Mucosa of descending colon (tissue), 3 donors: ENCODE measurements around the gene ZFPM1. TPM values are rescaled to one million over a fixed set of nuclear protein-coding genes. Genes with fewer than 3 reads are reported as not detected.
A peak's percentile ranks its signal among the peaks of the same experiment; 100 is the strongest.

ENCODE experiments used
- ATAC-seq: fragments of 200-7000 bp; cut with Tn5 transposase; one replicate; pipeline ENCODE4 v1.9.1; 2020; ENCODE audit warnings: mild to moderate bottlenecking, moderate library complexity
- DNase-seq, 3 donors: peaks; one replicate each; pipeline ENCODE4 v3.0.0-alpha.2; 2020
- H3K36me3 ChIP-seq: fragments of 200-600 bp; one replicate; pipeline ENCODE4 v1.8.0; 2021; ENCODE audit warnings: low read depth, mild to moderate bottlenecking
- H3K4me1 ChIP-seq: fragments of 200-600 bp; one replicate; pipeline ENCODE4 v1.8.0; 2021; ENCODE audit warnings: low read depth, mild to moderate bottlenecking
- H3K4me3 ChIP-seq: fragments of 200-600 bp; one replicate; pipeline ENCODE4 v1.8.0; 2021; ENCODE audit warnings: mild to moderate bottlenecking
- H3K9me3 ChIP-seq: fragments of 200-600 bp; one replicate; pipeline ENCODE4 v1.8.0; 2021; ENCODE audit warnings: mild to moderate bottlenecking
- intact Hi-C, 2 donors: fragments of 100-400 bp; cut with DNase I in 1 of 2; cut with micrococcal nuclease in 1 of 2; formaldehyde crosslinking; loops; one replicate each; pipeline versions ENCODE4 v1.11.0 to v1.11.1; 2022; cut with DNase I, micrococcal nuclease
- total RNA-seq, 3 donors: library from RNA; stranded (reverse); fragmentation: NEBNext Ultra II Directional in 2 of 3; extraction: Animal tissue kit (Norgen Biotek cat#: 25700) in 2 of 3; gene quantifications; one replicate each; pipeline versions ENCODE4 v1.2.1 to v1.2.4, GENCODE V29; 2021 to 2023
- TF ChIP-seq, protein P1 (sequence below): fragments of 200-600 bp; IDR thresholded peaks from one replicate; pipeline ENCODE4 v1.8.0; 2022; ENCODE audit warnings: antibody characterized with exemption, mild to moderate bottlenecking
- donor health status: DM: no; HTN: no; CAD: no; lungs with moderate emphysema.
- donor health status: DM: no; HTN: no; CAD: no.
- donor health status: DM: no; HTN: yes; CAD: no.

Gene ZFPM1
- total RNA-seq, 3 donors from 2014 or later = 5.2 to 10.3 (median 7.2) TPM

DNA sequence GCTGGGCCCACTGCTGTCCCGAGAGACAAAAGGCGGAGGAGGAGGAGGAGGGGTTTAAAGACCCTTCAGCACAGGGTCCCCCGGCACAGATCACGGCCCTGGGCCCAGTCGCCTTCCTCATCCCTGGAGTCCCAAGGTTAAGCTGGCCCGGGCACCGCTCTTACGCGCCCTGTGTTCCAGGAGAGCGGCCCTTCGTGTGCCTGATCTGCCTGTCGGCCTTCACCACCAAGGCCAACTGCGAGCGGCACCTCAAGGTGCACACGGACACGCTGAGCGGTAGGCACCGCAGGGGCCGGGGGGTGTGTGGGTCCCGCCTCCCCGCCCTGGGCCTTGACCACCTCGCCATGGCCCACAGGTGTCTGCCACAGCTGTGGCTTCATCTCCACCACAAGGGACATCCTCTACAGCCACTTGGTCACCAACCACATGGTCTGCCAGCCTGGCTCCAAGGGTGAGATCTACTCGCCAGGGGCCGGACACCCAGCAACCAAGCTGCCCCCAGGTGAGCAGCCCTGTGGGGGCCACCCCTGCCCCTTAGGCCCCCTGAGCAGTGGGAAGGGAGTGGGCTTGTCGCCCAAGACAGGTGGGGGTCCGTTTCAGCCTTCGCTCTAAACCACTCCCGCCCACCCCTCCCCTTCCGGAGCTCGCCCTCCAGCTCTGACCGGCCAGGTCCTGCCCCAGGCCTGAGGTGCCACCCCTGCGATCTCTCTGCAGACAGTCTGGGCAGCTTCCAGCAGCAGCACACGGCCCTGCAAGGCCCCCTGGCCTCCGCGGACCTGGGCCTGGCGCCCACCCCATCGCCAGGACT lies 79.6 kb downstream of the ZFPM1 start:
- Histone ChIP-seq H3K4me3 (no peak overlapping the region), H3K9me3 (no peaks in the 10 kb centered on the region), H3K36me3 (no peaks in the 10 kb centered on the region), H3K4me1 (peaks cover 9% of the 10 kb centered on the region)
- TF ChIP-seq, protein P1, sequence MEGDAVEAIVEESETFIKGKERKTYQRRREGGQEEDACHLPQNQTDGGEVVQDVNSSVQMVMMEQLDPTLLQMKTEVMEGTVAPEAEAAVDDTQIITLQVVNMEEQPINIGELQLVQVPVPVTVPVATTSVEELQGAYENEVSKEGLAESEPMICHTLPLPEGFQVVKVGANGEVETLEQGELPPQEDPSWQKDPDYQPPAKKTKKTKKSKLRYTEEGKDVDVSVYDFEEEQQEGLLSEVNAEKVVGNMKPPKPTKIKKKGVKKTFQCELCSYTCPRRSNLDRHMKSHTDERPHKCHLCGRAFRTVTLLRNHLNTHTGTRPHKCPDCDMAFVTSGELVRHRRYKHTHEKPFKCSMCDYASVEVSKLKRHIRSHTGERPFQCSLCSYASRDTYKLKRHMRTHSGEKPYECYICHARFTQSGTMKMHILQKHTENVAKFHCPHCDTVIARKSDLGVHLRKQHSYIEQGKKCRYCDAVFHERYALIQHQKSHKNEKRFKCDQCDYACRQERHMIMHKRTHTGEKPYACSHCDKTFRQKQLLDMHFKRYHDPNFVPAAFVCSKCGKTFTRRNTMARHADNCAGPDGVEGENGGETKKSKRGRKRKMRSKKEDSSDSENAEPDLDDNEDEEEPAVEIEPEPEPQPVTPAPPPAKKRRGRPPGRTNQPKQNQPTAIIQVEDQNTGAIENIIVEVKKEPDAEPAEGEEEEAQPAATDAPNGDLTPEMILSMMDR = no peak
- intact Hi-C loops = no loop called here
- no peak for ATAC-seq
- DNase-seq = no peak

DNA sequence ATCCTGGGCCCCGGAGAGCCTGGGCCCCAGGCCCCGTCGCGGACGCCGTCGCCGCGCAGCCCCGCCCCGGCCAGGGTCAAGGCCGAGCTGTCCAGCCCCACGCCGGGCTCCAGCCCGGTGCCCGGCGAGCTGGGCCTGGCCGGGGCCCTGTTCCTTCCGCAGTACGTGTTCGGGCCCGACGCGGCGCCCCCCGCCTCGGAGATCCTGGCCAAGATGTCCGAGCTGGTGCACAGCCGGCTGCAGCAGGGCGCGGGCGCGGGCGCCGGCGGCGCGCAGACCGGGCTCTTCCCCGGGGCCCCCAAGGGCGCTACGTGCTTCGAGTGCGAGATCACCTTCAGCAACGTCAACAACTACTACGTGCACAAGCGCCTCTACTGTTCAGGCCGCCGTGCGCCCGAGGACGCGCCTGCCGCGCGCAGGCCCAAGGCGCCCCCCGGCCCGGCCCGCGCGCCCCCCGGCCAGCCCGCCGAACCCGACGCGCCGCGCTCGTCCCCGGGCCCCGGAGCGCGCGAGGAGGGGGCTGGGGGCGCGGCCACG lies 80.4 kb downstream of the ZFPM1 start:
- DNase-seq = peak in 1 of 3 donors; percentile 56
- Histone ChIP-seq H3K4me3 (no peak overlapping the region), H3K9me3 (no peaks in the 10 kb centered on the region), H3K4me1 (peaks cover 7% of the 10 kb centered on the region), H3K36me3 (no peaks in the 10 kb centered on the region)
- TF ChIP-seq, protein P1 = no peak
- peak; percentile 2 for ATAC-seq
- intact Hi-C loops = no loop called here

DNA sequence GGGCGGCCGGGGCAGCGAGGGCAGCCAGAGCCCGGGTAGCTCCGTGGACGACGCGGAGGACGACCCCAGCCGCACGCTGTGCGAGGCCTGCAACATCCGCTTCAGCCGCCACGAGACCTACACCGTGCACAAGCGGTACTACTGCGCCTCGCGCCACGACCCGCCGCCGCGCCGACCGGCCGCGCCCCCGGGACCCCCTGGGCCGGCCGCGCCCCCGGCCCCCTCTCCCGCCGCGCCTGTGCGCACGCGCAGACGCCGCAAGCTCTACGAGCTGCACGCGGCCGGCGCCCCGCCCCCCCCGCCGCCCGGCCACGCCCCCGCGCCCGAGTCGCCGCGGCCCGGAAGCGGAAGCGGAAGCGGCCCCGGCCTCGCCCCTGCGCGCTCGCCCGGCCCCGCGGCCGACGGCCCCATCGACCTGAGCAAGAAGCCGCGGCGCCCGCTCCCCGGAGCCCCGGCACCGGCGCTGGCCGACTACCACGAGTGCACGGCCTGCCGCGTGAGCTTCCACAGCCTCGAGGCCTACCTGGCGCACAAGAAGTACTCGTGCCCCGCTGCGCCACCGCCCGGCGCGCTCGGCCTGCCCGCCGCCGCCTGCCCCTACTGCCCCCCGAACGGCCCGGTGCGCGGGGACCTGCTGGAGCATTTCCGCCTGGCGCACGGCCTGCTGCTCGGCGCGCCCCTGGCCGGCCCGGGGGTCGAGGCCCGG lies 81.0 kb downstream of the ZFPM1 start:
- peak; percentile 83 to 91 (median 85) for DNase-seq
- peak overlapping the region; percentile 61 for H3K4me3 ChIP-seq
- H3K4me1 ChIP-seq = peaks cover 7% of the 10 kb centered on the region
- intact Hi-C loops = no loop called here
- H3K36me3 ChIP-seq = no peaks in the 10 kb centered on the region
- TF ChIP-seq, protein P1 = no peak
- peak; percentile 90 for ATAC-seq
- H3K9me3 ChIP-seq = no peaks in the 10 kb centered on the region

GRCh38 chr16:88534638-88535190 lies 81.6 kb downstream of the ZFPM1 start:
- ATAC-seq (peak; percentile 28), DNase-seq (peak; percentile 58 to 78 (median 73))
- peak overlapping the region; percentile 61 for H3K4me3 ChIP-seq
- H3K4me1 ChIP-seq = peaks cover 7% of the 10 kb centered on the region
- H3K9me3 ChIP-seq = no peaks in the 10 kb centered on the region
- H3K36me3 ChIP-seq = no peaks in the 10 kb centered on the region
- intact Hi-C loops = no loop called here
- TF ChIP-seq, protein P1 = no peak

DNA sequence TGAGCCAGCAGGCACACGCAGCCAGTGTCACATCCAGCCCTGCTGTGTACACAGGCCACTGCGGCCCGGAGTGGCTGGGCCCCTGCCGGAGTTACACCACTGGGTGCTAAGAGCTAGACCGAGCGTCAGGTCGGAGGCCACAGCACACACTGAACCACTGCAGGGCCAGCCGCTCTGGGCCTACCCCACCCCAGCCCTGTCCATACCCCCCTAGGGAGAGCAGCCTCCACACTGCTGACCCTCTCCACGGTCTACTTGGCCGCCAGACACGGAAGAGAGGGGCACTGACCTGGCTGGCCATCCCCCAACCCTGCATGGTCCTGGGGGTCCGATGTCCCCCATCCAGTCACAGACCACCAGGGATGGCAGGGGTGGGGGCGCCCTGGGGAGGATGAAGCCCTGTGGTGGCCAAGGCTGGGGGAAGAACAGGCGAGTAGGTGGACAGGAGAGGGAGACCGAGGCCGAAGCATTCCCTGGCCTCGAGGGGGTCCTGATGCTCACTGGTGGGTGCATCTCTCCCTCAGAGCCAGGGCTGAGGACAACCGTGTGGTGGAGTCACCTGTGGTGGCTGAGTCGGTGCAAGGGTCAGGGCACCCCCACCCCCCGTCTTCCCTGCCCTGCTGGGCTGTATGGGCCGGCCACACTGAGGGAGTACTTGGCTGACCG lies 82.2 kb downstream of the ZFPM1 start:
- no peaks in the 10 kb centered on the region for H3K9me3 ChIP-seq
- intact Hi-C loops = no loop called here
- DNase-seq (no peak), ATAC-seq (no peak)
- TF ChIP-seq, protein P1 = no peak
- H3K36me3 ChIP-seq = no peaks in the 10 kb centered on the region
- H3K4me1 ChIP-seq = peaks cover 7% of the 10 kb centered on the region
- H3K4me3 ChIP-seq = no peak overlapping the region
